GM12878 (cell line): Measurements from ENCODE around the gene SH3D19. TPM values are rescaled to one million over a fixed set of nuclear protein-coding genes. Genes with fewer than 3 reads are reported as not detected.

Experiments
- ATAC-seq: fragments of 200-7000 bp; cut with Tn5 transposase; 3 replicates; pipeline ENCODE4 v1.9.1; 2020; ENCODE audit warnings: mild to moderate bottlenecking, moderate library complexity
- BruUV-seq: library from RNA; stranded (reverse); fragments of 400-500 nt; replicated peaks from 2 replicates; lab custom pipeline; 2021; lab: Mats Ljungman, UMichigan
- CTCF ChIA-PET: fragments of 300-600 bp; sonication (Branson Sonifier 250); formaldehyde crosslinking; extraction: SDS; loops from one replicate; lab custom pipeline; 2021; ENCODE audit warnings: inconsistent platforms; lab: Yijun Ruan, JAX
- POLR2A ChIA-PET: fragments of 350-600 bp; formaldehyde crosslinking; extraction: SDS; loops from one replicate; lab custom pipeline; 2021; ENCODE audit warnings: inconsistent platforms; lab: Charles Lee
- RAD21 ChIA-PET: fragments of 300-600 bp; sonication (Branson Sonifier 250); formaldehyde crosslinking; loops from one replicate; lab custom pipeline; 2023; ENCODE audit warnings: antibody characterized with exemption; ENCODE audit not compliant: unreplicated experiment; lab: Charles Lee
- SMC1A ChIA-PET: fragments of 300-600 bp; sonication (Branson Sonifier 250); formaldehyde crosslinking; loops from one replicate; lab custom pipeline; 2023; ENCODE audit not compliant: unreplicated experiment, uncharacterized antibody; lab: Charles Lee
- DNase-seq: peaks from one replicate; pipeline ENCODE4 v3.0.0-alpha.2; 2011; ENCODE audit warnings: low read depth, low spot score
- FAIRE-seq: peaks from 3 replicates; lab custom pipeline; 2011; peaks lifted over from hg19 to GRCh38; lab: Jason Lieb, UNC
- H2AFZ ChIP-seq: 2 replicates; pipeline ENCODE4 v1.6.0; 2011; ENCODE audit warnings: low read depth, low read length, control low read depth; ENCODE audit not compliant: control insufficient read depth
- H3K27ac ChIP-seq: 2 replicates; pipeline ENCODE4 v1.5.1; 2011; ENCODE audit warnings: control low read depth; ENCODE audit not compliant: control insufficient read depth, insufficient read depth
- H3K27me3 ChIP-seq, 2 experiments: replicated peaks in 1 of 2; 2 replicates each; pipeline versions ENCODE4 v1.6.0 to v1.6.1; 2011; ENCODE audit warnings: low read length in 1 of 2; ENCODE audit not compliant: control insufficient read depth in 2 of 2, insufficient read depth in 2 of 2
- H3K36me3 ChIP-seq, 2 experiments: 2 replicates each; pipeline ENCODE4 v1.5.1; 2011; ENCODE audit warnings: low read length in 1 of 2; ENCODE audit not compliant: control insufficient read depth in 2 of 2, insufficient read depth in 2 of 2
- H3K4me1 ChIP-seq: 2 replicates; pipeline ENCODE4 v1.6.1; 2011; ENCODE audit warnings: mild to moderate bottlenecking, low read length, moderate library complexity, mixed read lengths; ENCODE audit not compliant: control insufficient read depth, insufficient read depth
- H3K4me2 ChIP-seq: 2 replicates; pipeline ENCODE4 v1.6.0; 2011; ENCODE audit warnings: control low read depth; ENCODE audit not compliant: control insufficient read depth, insufficient read depth
- H3K4me3 ChIP-seq: fragments of 200-600 bp; sonication (generic); 2 replicates; pipeline ENCODE4 v1.5.1; 2016
- H3K79me2 ChIP-seq: 2 replicates; pipeline ENCODE4 v1.6.0; 2011; ENCODE audit warnings: low read length; ENCODE audit not compliant: control insufficient read depth, insufficient read depth
- H3K9ac ChIP-seq: 2 replicates; pipeline ENCODE4 v1.8.0; 2011; ENCODE audit warnings: low read length, control low read depth, mixed read lengths; ENCODE audit not compliant: control insufficient read depth, insufficient read depth
- H3K9me3 ChIP-seq: replicated peaks from 3 replicates; pipeline ENCODE4 v1.5.1; 2011; ENCODE audit warnings: mild to moderate bottlenecking, low read length; ENCODE audit not compliant: control insufficient read depth, insufficient read depth
- H4K20me1 ChIP-seq: 2 replicates; pipeline ENCODE4 v1.6.0; 2011; ENCODE audit not compliant: control insufficient read depth, insufficient read depth
- HDAC2 ChIP-seq: fragments of 200-600 bp; sonication (generic); IDR thresholded peaks from 2 replicates; pipeline ENCODE4 v1.6.1; 2017
- JUND ChIP-seq: IDR thresholded peaks from 2 replicates; pipeline ENCODE4 v1.6.1; 2012; ENCODE audit warnings: low read depth, mild to moderate bottlenecking, low read length, improper control_type of control experiment, moderate library complexity
- KAT2A ChIP-seq: conservative IDR thresholded peaks from 2 replicates; pipeline ENCODE4 v1.6.1; 2011; ENCODE audit warnings: low read depth, low read length; ENCODE audit not compliant: control insufficient read depth
- MEF2A ChIP-seq: IDR thresholded peaks from 2 replicates; pipeline ENCODE4 v1.6.1; 2011; ENCODE audit warnings: low read depth, mild to moderate bottlenecking, low read length, moderate library complexity; ENCODE audit not compliant: insufficient read depth
- MTA2 ChIP-seq: fragments of 450-650 bp; IDR thresholded peaks from 2 replicates; pipeline ENCODE4 v1.6.1; 2016; ENCODE audit warnings: low read depth, mild to moderate bottlenecking, moderate library complexity
- NR2F1 ChIP-seq: fragments of 450-650 bp; conservative IDR thresholded peaks from 2 replicates; pipeline ENCODE4 v1.6.1; 2017; ENCODE audit warnings: mild to moderate bottlenecking
- POLR2A ChIP-seq: IDR thresholded peaks from 2 replicates; pipeline ENCODE4 v1.6.1; 2011; ENCODE audit warnings: low read depth, mild to moderate bottlenecking, low read length
- RUNX3 ChIP-seq: IDR thresholded peaks from 2 replicates; pipeline ENCODE4 v1.6.1; 2012; ENCODE audit warnings: low read length, inconsistent platforms
- SP1 ChIP-seq: IDR thresholded peaks from one replicate; pipeline ENCODE4 v1.6.1; 2011; ENCODE audit warnings: low read depth, low read length
- TARDBP ChIP-seq: IDR thresholded peaks from 2 replicates; pipeline ENCODE4 v1.6.1; 2016; ENCODE audit warnings: borderline replicate concordance
- USF1 ChIP-seq: IDR thresholded peaks from 2 replicates; pipeline ENCODE4 v1.6.1; 2011; ENCODE audit warnings: borderline replicate concordance, low read depth, mild to moderate bottlenecking, moderate library complexity, mixed read lengths, low read length; ENCODE audit not compliant: insufficient read depth; ENCODE audit errors: extremely low read length
- WGBS: methylation state at CpG from one replicate; pipeline ENCODE4 v1.1.6; 2016; ENCODE audit warnings: low lambda C conversion rate; ENCODE audit not compliant: insufficient replicate concordance, insufficient coverage; ENCODE audit errors: missing lambda C conversion rate; 5-methylcytosine and 5-hydroxymethylcytosine counted together
- in situ Hi-C: fragments of 300-500 bp; cut with MboI; formaldehyde crosslinking; loops from 9 replicates; pipeline ENCODE4 v1.14.3; 2018; ENCODE audit warnings: mixed read lengths
- intact Hi-C: fragments of 100-400 bp; cut with micrococcal nuclease; formaldehyde crosslinking; loops from one replicate; pipeline ENCODE4 v1.14.2; 2022; ENCODE audit not compliant: unreplicated experiment
- polyA plus RNA-seq, 11 experiments: library from polyadenylated mRNA; depleted of rRNA in 4 of 11; unstranded in 6 of 11; stranded (reverse) in 5 of 11; fragments of >200 nt; fragmentation: Nextera tagmentation in 4 of 11; fragmentation: Illumina TruSeq in 1 of 11; extraction: Ambion mirVana in 4 of 11; extraction: Trizol in 1 of 11; gene quantifications; 1 replicate in 1 of 11; 2 replicates in 10 of 11; pipeline versions ENCODE4 v1.2.1 to v1.2.3, GENCODE V29; 2011 to 2016; ENCODE audit warnings: inconsistent platforms in 2 of 11, missing spikeins in 2 of 11, low read depth in 1 of 11
- total RNA-seq, 4 experiments: library from RNA; depleted of rRNA in 3 of 4; stranded (reverse); fragments of >200 nt in 3 of 4; fragmentation: Illumina TruSeq in 1 of 4; extraction: Trizol in 1 of 4; gene quantifications; 2 replicates each; pipeline versions ENCODE4 v1.2.1 to v1.2.3, GENCODE V29; 2013 to 2021

Gene SH3D19
- total and polyA plus RNA-seq, 10 of the 15 experiments (the other 5 are each of a cell fraction or from before 2014, with no cell fraction given), result 0.03 to 6.9 (median 0.33) TPM; not detected in 3

GRCh38 chr4:151117371-151117962 is 207.9 kb downstream of the SH3D19 start (continued):
- TF ChIP-seq USF1 (no peak), HDAC2 (no peak), SP1 (no peak), KAT2A (no peak), RUNX3 (peak; percentile 25; the same call in 1 of the 2 replicates), JUND (no peak), MTA2 (peak; percentile 27; the same call in 1 of the 2 replicates), NR2F1 (peak; percentile 84)

GRCh38 chr4:151114986-151115385 is 210.4 kb downstream of the SH3D19 start:
- TF ChIP-seq POLR2A (no peak), MEF2A (no peak), TARDBP (no peak)
- DNase-seq (no peak), FAIRE-seq (no peak), ATAC-seq (no peak)
- ChIA-PET RAD21 (interaction anchor here (1.0 to 1.3 kb wide), 2 partner anchors 15 to 231 kb away, joined by 3 read pairs; partner anchors contain the start of gene RPS3A), CTCF (interaction anchor here (0.7 to 0.9 kb wide), 2 partner anchors 13 to 25 kb away, joined by 3 read pairs; no protein-coding TSS in a partner anchor), POLR2A (no interaction called here), SMC1A (interaction anchor here (1.2 to 1.4 kb wide), 2 partner anchors 10 to 101 kb away, joined by 5 to 7 read pairs; no protein-coding TSS in a partner anchor)
- Histone ChIP-seq H3K4me3 (no peak overlapping the region), H2AFZ (no peak overlapping the region), H3K36me3 (peaks cover 2 to 3% of the 10 kb centered on the region in 2 experiments), H3K4me2 (no peak overlapping the region), H3K27ac (no peak overlapping the region), H4K20me1 (no peaks in the 10 kb centered on the region), H3K9ac (no peak overlapping the region), H3K9me3 (no peaks in the 10 kb centered on the region), H3K79me2 (no peaks in the 10 kb centered on the region), H3K27me3 (no peaks in the 10 kb centered on the region), H3K4me1 (no peaks in the 10 kb centered on the region)
- WGBS, result 98% methylated on average over 5 of the region's 5 CpGs
- no TSS peak for BruUV-seq
- intact Hi-C loops (loop anchor here (5.0 kb wide), 1 partner anchor 497 kb away; no protein-coding TSS in a partner anchor), in situ Hi-C loops (loop anchor here (10.0 to 25.0 kb wide), 2 partner anchors 500 to 1672 kb away; partner anchors contain the start of genes ARFIP1 and TIGD4)
